Activated CD4-positive, alpha-beta T cell treated with anti-CD3 and anti-CD28 coated beads, Interleukin-2, amount 10 ng/mL, durations not matched to agents 7 days and 5 days (primary cell): Measurements from ENCODE around the gene CLDN6. TPM values are rescaled to one million over a fixed set of nuclear protein-coding genes. Genes with fewer than 3 reads are reported as not detected.

Experiments used
- CTCF ChIA-PET: fragments of 350-600 bp; sonication (Branson Sonifier 250); formaldehyde crosslinking; loops from one replicate; lab custom pipeline; 2021; ENCODE audit warnings: antibody characterized with exemption; lab: Charles Lee
- POLR2A ChIA-PET: fragments of 350-600 bp; sonication (Branson Sonifier 250); formaldehyde crosslinking; loops from one replicate; lab custom pipeline; 2021; ENCODE audit warnings: antibody characterized with exemption; lab: Charles Lee
- DNase-seq: peaks from one replicate; pipeline ENCODE4 v3.0.0-alpha.2; 2020
- H3K27ac Mint-ChIP-seq: one replicate; pipeline ENCODE4 v1.8.0; 2021; ENCODE audit warnings: mild to moderate bottlenecking, moderate library complexity, mixed read lengths
- H3K27me3 Mint-ChIP-seq: one replicate; pipeline ENCODE4 v1.8.0; 2021; ENCODE audit warnings: mixed read lengths
- H3K36me3 Mint-ChIP-seq: one replicate; pipeline ENCODE4 v1.8.0; 2021; ENCODE audit warnings: low read depth, mixed read lengths
- H3K4me1 Mint-ChIP-seq: one replicate; pipeline ENCODE4 v1.8.0; 2021; ENCODE audit warnings: mixed read lengths
- H3K4me3 Mint-ChIP-seq: one replicate; pipeline ENCODE4 v1.8.0; 2021; ENCODE audit warnings: mild to moderate bottlenecking, moderate library complexity, mixed read lengths
- H3K9me3 Mint-ChIP-seq: one replicate; pipeline ENCODE4 v1.8.0; 2021; ENCODE audit warnings: mixed read lengths
- total RNA-seq, 2 experiments: library from RNA; stranded (reverse); gene quantifications; one replicate each; pipeline ENCODE4 v1.2.3, GENCODE V29; 2021

CLDN6 gene
- total RNA-seq, 2 experiments from 2014 or later = not detected

- CTCF ChIA-PET = interaction anchor here (1.0 to 4.2 kb wide), 4 partner anchors 10 to 49 kb away, joined by 3 to 19 read pairs (median 10); partner anchors contain the start of gene PAQR4
- no peaks in the 10 kb centered on the region for H3K27me3 Mint-ChIP-seq
- POLR2A ChIA-PET = interaction anchor here (0.6 to 1.0 kb wide), 2 partner anchors 10 to 103 kb away, joined by 3 to 5 read pairs; no protein-coding TSS in a partner anchor
Observed at GRCh38 chr16:2979669-2980226, 38.2 kb downstream of the CLDN6 start.

DNA sequence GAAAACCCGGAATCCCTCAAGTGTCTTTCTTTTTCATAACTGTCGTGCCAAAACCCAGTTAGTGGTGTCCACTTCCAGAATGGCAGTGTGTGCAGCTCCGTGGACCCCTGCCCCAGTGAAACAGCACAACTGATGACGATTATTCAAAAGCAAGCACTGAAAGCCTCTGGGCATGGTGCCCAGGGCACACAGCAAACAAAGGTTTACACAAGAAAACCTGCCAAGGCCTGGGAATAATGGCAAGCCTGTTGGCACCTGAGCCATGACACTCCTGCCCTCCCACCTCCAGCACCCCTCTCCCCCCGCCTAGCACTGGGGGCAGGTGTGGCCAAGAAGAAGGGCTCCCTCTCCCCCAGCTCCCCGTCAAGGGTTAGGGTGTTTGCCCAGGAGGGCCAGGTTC, 40.5 kb downstream of the CLDN6 start:
- CTCF ChIA-PET = interaction anchor here (0.7 to 4.2 kb wide), 5 partner anchors 8 to 66 kb away, joined by 3 to 19 read pairs (median 3); partner anchors contain the start of gene PAQR4
- H3K4me1 Mint-ChIP-seq = peaks cover 39% of the 10 kb centered on the region
- DNase-seq = no peak
- POLR2A ChIA-PET = no interaction called here
- peaks cover 10% of the 10 kb centered on the region for H3K36me3 Mint-ChIP-seq
- H3K9me3 Mint-ChIP-seq = no peaks in the 10 kb centered on the region
- H3K27ac Mint-ChIP-seq = no peak overlapping the region
- H3K4me3 Mint-ChIP-seq = no peak overlapping the region
- no peaks in the 10 kb centered on the region for H3K27me3 Mint-ChIP-seq

More at GRCh38 chr16:2979669-2980226, 38.2 kb downstream of the CLDN6 start:
- Mint-ChIP-seq H3K9me3 (no peaks in the 10 kb centered on the region), H3K4me1 (peaks cover 44% of the 10 kb centered on the region), H3K4me3 (peak overlapping the region; percentile 89), H3K27ac (peak overlapping the region; percentile 92), H3K36me3 (peaks cover 5% of the 10 kb centered on the region)
- DNase-seq = peak; percentile 41

DNA sequence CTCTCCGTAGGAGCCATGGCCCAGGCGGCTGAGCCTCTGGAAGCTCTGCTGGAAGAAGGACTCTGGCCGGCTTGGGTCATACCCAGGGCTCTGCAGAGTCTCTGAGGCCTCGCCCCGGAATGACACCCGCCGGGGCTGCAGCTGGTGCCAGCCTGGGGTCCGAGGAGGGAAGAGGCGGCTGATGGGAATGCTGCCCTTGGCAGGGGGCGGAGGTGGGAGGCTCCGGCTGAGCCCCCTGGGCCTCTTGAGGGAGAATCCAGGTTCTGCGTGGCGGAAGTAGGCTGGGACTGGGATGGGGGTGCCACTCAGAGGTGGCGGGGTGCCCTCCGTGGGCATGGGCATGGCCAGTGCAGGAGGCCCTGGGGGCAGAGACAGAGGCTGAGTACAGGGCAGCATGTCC, 41.3 kb downstream of the CLDN6 start:
- H3K27ac Mint-ChIP-seq = no peak overlapping the region
- no peaks in the 10 kb centered on the region for H3K27me3 Mint-ChIP-seq
- DNase-seq = no peak
- H3K9me3 Mint-ChIP-seq = no peaks in the 10 kb centered on the region
- H3K36me3 Mint-ChIP-seq = peaks cover 17% of the 10 kb centered on the region
- no peak overlapping the region for H3K4me3 Mint-ChIP-seq
- H3K4me1 Mint-ChIP-seq = peaks cover 37% of the 10 kb centered on the region
- ChIA-PET POLR2A (no interaction called here), CTCF (interaction anchor here (0.6 to 1.4 kb wide), 4 partner anchors 62 to 656 kb away, joined by 3 read pairs; no protein-coding TSS in a partner anchor)

GRCh38 chr16:2976201-2976600, 41.8 kb downstream of the CLDN6 start:
- H3K36me3 Mint-ChIP-seq = peaks cover 17% of the 10 kb centered on the region
- POLR2A ChIA-PET = no interaction called here
- no peaks in the 10 kb centered on the region for H3K9me3 Mint-ChIP-seq
- no peaks in the 10 kb centered on the region for H3K27me3 Mint-ChIP-seq
- peaks cover 33% of the 10 kb centered on the region for H3K4me1 Mint-ChIP-seq
- no peak overlapping the region for H3K4me3 Mint-ChIP-seq
- H3K27ac Mint-ChIP-seq = no peak overlapping the region
- no peak for DNase-seq
- CTCF ChIA-PET = interaction anchor here (0.6 to 1.5 kb wide), 4 partner anchors 12 to 656 kb away, joined by 3 to 4 read pairs (median 3); a partner anchor contains a TSS

DNA sequence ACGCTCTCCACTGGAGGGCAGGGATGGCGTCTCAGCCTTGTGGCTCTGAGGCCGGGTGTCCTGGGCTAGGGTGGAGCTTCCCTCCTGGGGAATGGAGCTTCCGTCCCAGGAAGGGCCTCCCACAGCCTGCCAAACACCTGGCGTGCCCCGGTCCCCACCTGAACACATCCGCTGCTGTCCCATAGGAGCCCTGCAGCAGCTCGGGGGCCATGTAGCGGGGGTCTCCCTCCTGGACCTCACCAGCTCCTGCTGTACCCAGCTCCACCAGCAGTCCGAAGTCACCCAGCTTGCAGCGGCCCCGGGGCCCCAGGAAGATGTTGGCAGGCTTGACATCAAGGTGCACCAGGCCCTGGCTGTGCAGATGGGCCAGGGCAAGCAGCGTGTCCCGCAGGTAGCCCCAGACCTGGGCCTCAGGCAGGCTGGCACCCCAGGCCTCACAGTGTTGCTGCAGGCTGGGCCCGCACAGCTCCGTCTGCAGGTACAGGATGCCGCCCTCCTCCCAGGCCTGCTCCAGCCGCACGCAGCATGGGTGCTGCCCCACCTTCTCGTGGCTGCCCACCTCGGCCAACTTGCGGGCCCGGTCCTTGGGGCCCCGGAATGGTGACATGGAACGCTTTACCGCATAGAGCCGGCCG, 42.7 kb downstream of the CLDN6 start:
- Mint-ChIP-seq H3K27me3 (no peaks in the 10 kb centered on the region), H3K4me3 (no peak overlapping the region), H3K9me3 (no peaks in the 10 kb centered on the region), H3K27ac (no peak overlapping the region), H3K4me1 (peaks cover 36% of the 10 kb centered on the region), H3K36me3 (peaks cover 21% of the 10 kb centered on the region)
- ChIA-PET CTCF (interaction anchor here (1.0 to 1.5 kb wide), 5 partner anchors 12 to 154 kb away, joined by 3 to 4 read pairs (median 3); a partner anchor contains a TSS), POLR2A (no interaction called here)
- no peak for DNase-seq

GRCh38 chr16:2974319-2975056, 43.5 kb downstream of the CLDN6 start:
- peaks cover 21% of the 10 kb centered on the region for H3K36me3 Mint-ChIP-seq
- no peak overlapping the region for H3K4me3 Mint-ChIP-seq
- ChIA-PET POLR2A (no interaction called here), CTCF (interaction anchor here (1.1 to 1.5 kb wide), 5 partner anchors 8 to 54 kb away, joined by 3 to 4 read pairs (median 3); a partner anchor contains a TSS)
- peaks cover 38% of the 10 kb centered on the region for H3K4me1 Mint-ChIP-seq
- H3K9me3 Mint-ChIP-seq = no peaks in the 10 kb centered on the region
- no peak overlapping the region for H3K27ac Mint-ChIP-seq
- H3K27me3 Mint-ChIP-seq = no peaks in the 10 kb centered on the region
- DNase-seq = no peak

- POLR2A ChIA-PET = no interaction called here
Observed at GRCh38 chr16:2973605-2974318, 44.2 kb downstream of the CLDN6 start.

GRCh38 chr16:2973093-2973492, 44.9 kb downstream of the CLDN6 start:
- DNase-seq = no peak
- Mint-ChIP-seq H3K9me3 (no peaks in the 10 kb centered on the region), H3K4me1 (peaks cover 38% of the 10 kb centered on the region), H3K36me3 (peaks cover 19% of the 10 kb centered on the region), H3K27me3 (peaks cover 5% of the 10 kb centered on the region), H3K27ac (no peak overlapping the region), H3K4me3 (no peak overlapping the region)
- ChIA-PET CTCF (interaction anchor here (0.7 to 1.3 kb wide), 2 partner anchors 10 to 11 kb away, joined by 3 read pairs; no protein-coding TSS in a partner anchor), POLR2A (no interaction called here)

More at GRCh38 chr16:2973605-2974318, 44.2 kb downstream of the CLDN6 start:
- Mint-ChIP-seq H3K36me3 (peaks cover 21% of the 10 kb centered on the region), H3K4me1 (peaks cover 35% of the 10 kb centered on the region), H3K27me3 (no peaks in the 10 kb centered on the region), H3K4me3 (no peak overlapping the region), H3K9me3 (no peaks in the 10 kb centered on the region), H3K27ac (no peak overlapping the region)
- DNase-seq = no peak
- CTCF ChIA-PET = interaction anchor here (1.3 kb wide), 2 partner anchors 9 to 46 kb away, joined by 3 read pairs; no protein-coding TSS in a partner anchor

- CTCF ChIA-PET = interaction anchor here (0.7 kb wide), 1 partner anchor 10 kb away, joined by 3 read pairs; no protein-coding TSS in a partner anchor
Observed at GRCh38 chr16:2971985-2972784, 45.8 kb downstream of the CLDN6 start.

GRCh38 chr16:2971134-2971984, 46.6 kb downstream of the CLDN6 start:
- DNase-seq = no peak
- POLR2A ChIA-PET = no interaction called here
- Mint-ChIP-seq H3K4me1 (peaks cover 28% of the 10 kb centered on the region), H3K27me3 (peaks cover 8% of the 10 kb centered on the region), H3K9me3 (no peaks in the 10 kb centered on the region), H3K27ac (peak overlapping the region; percentile 50), H3K4me3 (peak overlapping the region; percentile 76), H3K36me3 (peaks cover 16% of the 10 kb centered on the region)
- CTCF ChIA-PET = no interaction called here

More at GRCh38 chr16:2971985-2972784, 45.8 kb downstream of the CLDN6 start:
- DNase-seq = no peak
- POLR2A ChIA-PET = no interaction called here
- peaks cover 16% of the 10 kb centered on the region for H3K36me3 Mint-ChIP-seq
- peak overlapping the region; percentile 22 for H3K4me3 Mint-ChIP-seq
- H3K27me3 Mint-ChIP-seq = peaks cover 8% of the 10 kb centered on the region
- peaks cover 32% of the 10 kb centered on the region for H3K4me1 Mint-ChIP-seq
- peak overlapping the region; percentile 19 for H3K27ac Mint-ChIP-seq
- H3K9me3 Mint-ChIP-seq = no peaks in the 10 kb centered on the region
